ENCODE measurements around the gene ETV3. TPM values are rescaled to one million over a fixed set of nuclear protein-coding genes. Genes with fewer than 3 reads are reported as not detected.
A peak's percentile ranks its signal among the peaks of the same experiment; 100 is the strongest.

ETV3 gene
- total and polyA plus RNA-seq, 10 of the 15 experiments (the other 5 are each of a cell fraction or from before 2014, with no cell fraction given), result 1.7 to 13.8 (median 7.2) TPM

DNA sequence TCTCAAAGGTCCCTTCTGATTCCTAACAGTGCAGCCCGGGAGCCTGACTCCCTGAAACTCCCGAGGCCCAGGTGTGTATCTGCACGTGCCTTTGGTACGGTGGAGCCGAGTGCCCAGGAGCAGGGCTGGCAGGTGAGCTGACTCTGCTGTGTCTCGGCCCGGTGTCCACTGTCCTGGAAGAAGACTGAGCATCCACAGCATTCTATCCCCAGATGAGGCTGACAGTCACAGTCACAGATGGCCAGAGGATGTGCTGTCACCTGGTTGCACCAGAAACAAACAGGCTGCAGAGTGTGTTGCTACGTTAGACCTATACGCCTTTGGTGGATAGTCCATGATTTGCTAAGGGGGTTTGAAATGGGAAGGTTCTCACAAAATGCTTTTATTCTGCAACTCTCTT, 48.4 kb downstream of the ETV3 start:
- RAD21 ChIA-PET (ENCODE audit: unreplicated experiment), result interaction anchor here (0.6 to 6.1 kb wide), 27 partner anchors 9 to 397 kb away, joined by 3 to 442 read pairs (median 5); partner anchors contain the start of gene ETV3L
- Histone ChIP-seq H3K27ac (ENCODE audit: control insufficient read depth, insufficient read depth) (no peak overlapping the region), H3K4me1 (ENCODE audit: control insufficient read depth, insufficient read depth, low read length) (no peaks in the 10 kb centered on the region), H3K79me2 (ENCODE audit: control insufficient read depth, insufficient read depth, low read length) (no peaks in the 10 kb centered on the region), H3K9me3 (replicated peaks; ENCODE audit: control insufficient read depth, insufficient read depth, low read length) (no peaks in the 10 kb centered on the region), H3K36me3 (ENCODE audit: control insufficient read depth in 2 of 2, insufficient read depth in 2 of 2, low read length in 1 of 2) (no peaks in the 10 kb centered on the region), H3K4me3 (no peak overlapping the region), H3K9ac (ENCODE audit: control insufficient read depth, insufficient read depth, low read length) (no peak overlapping the region), H3K4me2 (ENCODE audit: control insufficient read depth, insufficient read depth) (no peak overlapping the region), H3K27me3 (replicated peaks in 1 of 2; ENCODE audit: control insufficient read depth in 2 of 2, insufficient read depth in 2 of 2, low read length in 1 of 2) (no peaks in the 10 kb centered on the region; a peak in 1 of 4 replicates), H4K20me1 (ENCODE audit: control insufficient read depth, insufficient read depth) (no peaks in the 10 kb centered on the region), H2AFZ (ENCODE audit: control insufficient read depth, low read depth, low read length) (no peak overlapping the region)
- no TSS peak for BruUV-seq (replicated peaks)
- TF ChIP-seq KDM1A (IDR thresholded peaks at IDR 0.05; ENCODE audit: borderline replicate concordance) (no peak), SMAD1 (IDR thresholded peaks at IDR 0.05; ENCODE audit: low read depth, partially characterized antibody) (no peak), CBX3 (IDR thresholded peaks at IDR 0.05; ENCODE audit: borderline replicate concordance, low read depth) (no peak)
- TF ChIP-seq, protein P1, sequence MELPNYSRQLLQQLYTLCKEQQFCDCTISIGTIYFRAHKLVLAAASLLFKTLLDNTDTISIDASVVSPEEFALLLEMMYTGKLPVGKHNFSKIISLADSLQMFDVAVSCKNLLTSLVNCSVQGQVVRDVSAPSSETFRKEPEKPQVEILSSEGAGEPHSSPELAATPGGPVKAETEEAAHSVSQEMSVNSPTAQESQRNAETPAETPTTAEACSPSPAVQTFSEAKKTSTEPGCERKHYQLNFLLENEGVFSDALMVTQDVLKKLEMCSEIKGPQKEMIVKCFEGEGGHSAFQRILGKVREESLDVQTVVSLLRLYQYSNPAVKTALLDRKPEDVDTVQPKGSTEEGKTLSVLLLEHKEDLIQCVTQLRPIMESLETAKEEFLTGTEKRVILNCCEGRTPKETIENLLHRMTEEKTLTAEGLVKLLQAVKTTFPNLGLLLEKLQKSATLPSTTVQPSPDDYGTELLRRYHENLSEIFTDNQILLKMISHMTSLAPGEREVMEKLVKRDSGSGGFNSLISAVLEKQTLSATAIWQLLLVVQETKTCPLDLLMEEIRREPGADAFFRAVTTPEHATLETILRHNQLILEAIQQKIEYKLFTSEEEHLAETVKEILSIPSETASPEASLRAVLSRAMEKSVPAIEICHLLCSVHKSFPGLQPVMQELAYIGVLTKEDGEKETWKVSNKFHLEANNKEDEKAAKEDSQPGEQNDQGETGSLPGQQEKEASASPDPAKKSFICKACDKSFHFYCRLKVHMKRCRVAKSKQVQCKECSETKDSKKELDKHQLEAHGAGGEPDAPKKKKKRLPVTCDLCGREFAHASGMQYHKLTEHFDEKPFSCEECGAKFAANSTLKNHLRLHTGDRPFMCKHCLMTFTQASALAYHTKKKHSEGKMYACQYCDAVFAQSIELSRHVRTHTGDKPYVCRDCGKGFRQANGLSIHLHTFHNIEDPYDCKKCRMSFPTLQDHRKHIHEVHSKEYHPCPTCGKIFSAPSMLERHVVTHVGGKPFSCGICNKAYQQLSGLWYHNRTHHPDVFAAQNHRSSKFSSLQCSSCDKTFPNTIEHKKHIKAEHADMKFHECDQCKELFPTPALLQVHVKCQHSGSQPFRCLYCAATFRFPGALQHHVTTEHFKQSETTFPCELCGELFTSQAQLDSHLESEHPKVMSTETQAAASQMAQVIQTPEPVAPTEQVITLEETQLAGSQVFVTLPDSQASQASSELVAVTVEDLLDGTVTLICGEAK (IDR thresholded peaks at IDR 0.05; ENCODE audit: borderline replicate concordance), result no peak
- TF ChIP-seq, protein P2, sequence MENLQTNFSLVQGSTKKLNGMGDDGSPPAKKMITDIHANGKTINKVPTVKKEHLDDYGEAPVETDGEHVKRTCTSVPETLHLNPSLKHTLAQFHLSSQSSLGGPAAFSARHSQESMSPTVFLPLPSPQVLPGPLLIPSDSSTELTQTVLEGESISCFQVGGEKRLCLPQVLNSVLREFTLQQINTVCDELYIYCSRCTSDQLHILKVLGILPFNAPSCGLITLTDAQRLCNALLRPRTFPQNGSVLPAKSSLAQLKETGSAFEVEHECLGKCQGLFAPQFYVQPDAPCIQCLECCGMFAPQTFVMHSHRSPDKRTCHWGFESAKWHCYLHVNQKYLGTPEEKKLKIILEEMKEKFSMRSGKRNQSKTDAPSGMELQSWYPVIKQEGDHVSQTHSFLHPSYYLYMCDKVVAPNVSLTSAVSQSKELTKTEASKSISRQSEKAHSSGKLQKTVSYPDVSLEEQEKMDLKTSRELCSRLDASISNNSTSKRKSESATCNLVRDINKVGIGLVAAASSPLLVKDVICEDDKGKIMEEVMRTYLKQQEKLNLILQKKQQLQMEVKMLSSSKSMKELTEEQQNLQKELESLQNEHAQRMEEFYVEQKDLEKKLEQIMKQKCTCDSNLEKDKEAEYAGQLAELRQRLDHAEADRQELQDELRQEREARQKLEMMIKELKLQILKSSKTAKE (IDR thresholded peaks at IDR 0.05; ENCODE audit: low read depth, poor library complexity, severe bottlenecking), result no peak
- TF ChIP-seq, protein P3, sequence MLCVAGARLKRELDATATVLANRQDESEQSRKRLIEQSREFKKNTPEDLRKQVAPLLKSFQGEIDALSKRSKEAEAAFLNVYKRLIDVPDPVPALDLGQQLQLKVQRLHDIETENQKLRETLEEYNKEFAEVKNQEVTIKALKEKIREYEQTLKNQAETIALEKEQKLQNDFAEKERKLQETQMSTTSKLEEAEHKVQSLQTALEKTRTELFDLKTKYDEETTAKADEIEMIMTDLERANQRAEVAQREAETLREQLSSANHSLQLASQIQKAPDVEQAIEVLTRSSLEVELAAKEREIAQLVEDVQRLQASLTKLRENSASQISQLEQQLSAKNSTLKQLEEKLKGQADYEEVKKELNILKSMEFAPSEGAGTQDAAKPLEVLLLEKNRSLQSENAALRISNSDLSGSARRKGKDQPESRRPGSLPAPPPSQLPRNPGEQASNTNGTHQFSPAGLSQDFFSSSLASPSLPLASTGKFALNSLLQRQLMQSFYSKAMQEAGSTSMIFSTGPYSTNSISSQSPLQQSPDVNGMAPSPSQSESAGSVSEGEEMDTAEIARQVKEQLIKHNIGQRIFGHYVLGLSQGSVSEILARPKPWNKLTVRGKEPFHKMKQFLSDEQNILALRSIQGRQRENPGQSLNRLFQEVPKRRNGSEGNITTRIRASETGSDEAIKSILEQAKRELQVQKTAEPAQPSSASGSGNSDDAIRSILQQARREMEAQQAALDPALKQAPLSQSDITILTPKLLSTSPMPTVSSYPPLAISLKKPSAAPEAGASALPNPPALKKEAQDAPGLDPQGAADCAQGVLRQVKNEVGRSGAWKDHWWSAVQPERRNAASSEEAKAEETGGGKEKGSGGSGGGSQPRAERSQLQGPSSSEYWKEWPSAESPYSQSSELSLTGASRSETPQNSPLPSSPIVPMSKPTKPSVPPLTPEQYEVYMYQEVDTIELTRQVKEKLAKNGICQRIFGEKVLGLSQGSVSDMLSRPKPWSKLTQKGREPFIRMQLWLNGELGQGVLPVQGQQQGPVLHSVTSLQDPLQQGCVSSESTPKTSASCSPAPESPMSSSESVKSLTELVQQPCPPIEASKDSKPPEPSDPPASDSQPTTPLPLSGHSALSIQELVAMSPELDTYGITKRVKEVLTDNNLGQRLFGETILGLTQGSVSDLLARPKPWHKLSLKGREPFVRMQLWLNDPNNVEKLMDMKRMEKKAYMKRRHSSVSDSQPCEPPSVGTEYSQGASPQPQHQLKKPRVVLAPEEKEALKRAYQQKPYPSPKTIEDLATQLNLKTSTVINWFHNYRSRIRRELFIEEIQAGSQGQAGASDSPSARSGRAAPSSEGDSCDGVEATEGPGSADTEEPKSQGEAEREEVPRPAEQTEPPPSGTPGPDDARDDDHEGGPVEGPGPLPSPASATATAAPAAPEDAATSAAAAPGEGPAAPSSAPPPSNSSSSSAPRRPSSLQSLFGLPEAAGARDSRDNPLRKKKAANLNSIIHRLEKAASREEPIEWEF (IDR thresholded peaks at IDR 0.05; ENCODE audit: insufficient replicate concordance, low read depth, low read length), result no peak
- TF ChIP-seq, protein P4, sequence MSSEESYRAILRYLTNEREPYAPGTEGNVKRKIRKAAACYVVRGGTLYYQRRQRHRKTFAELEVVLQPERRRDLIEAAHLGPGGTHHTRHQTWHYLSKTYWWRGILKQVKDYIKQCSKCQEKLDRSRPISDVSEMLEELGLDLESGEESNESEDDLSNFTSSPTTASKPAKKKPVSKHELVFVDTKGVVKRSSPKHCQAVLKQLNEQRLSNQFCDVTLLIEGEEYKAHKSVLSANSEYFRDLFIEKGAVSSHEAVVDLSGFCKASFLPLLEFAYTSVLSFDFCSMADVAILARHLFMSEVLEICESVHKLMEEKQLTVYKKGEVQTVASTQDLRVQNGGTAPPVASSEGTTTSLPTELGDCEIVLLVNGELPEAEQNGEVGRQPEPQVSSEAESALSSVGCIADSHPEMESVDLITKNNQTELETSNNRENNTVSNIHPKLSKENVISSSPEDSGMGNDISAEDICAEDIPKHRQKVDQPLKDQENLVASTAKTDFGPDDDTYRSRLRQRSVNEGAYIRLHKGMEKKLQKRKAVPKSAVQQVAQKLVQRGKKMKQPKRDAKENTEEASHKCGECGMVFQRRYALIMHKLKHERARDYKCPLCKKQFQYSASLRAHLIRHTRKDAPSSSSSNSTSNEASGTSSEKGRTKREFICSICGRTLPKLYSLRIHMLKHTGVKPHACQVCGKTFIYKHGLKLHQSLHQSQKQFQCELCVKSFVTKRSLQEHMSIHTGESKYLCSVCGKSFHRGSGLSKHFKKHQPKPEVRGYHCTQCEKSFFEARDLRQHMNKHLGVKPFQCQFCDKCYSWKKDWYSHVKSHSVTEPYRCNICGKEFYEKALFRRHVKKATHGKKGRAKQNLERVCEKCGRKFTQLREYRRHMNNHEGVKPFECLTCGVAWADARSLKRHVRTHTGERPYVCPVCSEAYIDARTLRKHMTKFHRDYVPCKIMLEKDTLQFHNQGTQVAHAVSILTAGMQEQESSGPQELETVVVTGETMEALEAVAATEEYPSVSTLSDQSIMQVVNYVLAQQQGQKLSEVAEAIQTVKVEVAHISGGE (CRISPR knock-in tag; IDR thresholded peaks at IDR 0.05), result no peak
- FAIRE-seq (no peak), ATAC-seq (peak; percentile 41), DNase-seq (ENCODE audit: low read depth, low spot score) (no peak)
- SMC1A ChIA-PET (ENCODE audit: uncharacterized antibody, unreplicated experiment), result interaction anchor here (0.6 to 10.1 kb wide), 25 partner anchors 9 to 432 kb away, joined by 3 to 383 read pairs (median 6); partner anchors contain the start of gene ETV3L
- intact Hi-C loops (cut with micrococcal nuclease; ENCODE audit: unreplicated experiment), result loop anchor here (1.0 to 5.0 kb wide), 2 partner anchors 48 to 67 kb away; partner anchors contain the start of gene ETV3
- POLR2A ChIA-PET, result interaction anchor here (0.6 to 1.3 kb wide), 4 partner anchors 63 to 69 kb away, joined by 3 to 5 read pairs (median 4); no protein-coding TSS in a partner anchor
- 69% methylated on average over 9 of the region's 9 CpGs for WGBS (ENCODE audit: insufficient coverage, insufficient replicate concordance, low lambda C conversion rate, missing lambda C conversion rate)
- CTCF ChIA-PET, result interaction anchor here (0.5 to 14.4 kb wide), 44 partner anchors 9 to 873 kb away, joined by 3 to 715 read pairs (median 4); partner anchors contain the start of gene ETV3L
- in situ Hi-C loops (cut with MboI), result loop anchor here (5.0 to 10.0 kb wide), 2 partner anchors 63 to 405 kb away; no protein-coding TSS in a partner anchor

All from GM12878 (cell line).